ENCODE results near the gene CACNA1I.

The CACNA1I gene

DNA sequence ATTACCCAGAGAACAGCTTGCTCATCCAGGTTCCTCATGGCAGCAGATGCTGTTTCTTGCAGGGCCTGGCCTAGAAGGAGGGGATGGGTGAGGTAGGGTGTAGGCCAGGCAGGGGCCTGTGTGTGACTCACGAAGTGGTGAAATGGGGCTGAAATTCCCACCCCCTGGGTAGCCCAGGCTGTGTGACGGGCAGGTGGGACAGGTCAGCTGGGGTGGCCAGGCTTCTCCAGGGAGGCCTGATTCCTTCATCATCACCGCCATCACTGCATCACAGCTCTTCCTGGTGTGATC lies 83.2 kb downstream of the CACNA1I start:
- DNase-seq: no peak

DNA sequence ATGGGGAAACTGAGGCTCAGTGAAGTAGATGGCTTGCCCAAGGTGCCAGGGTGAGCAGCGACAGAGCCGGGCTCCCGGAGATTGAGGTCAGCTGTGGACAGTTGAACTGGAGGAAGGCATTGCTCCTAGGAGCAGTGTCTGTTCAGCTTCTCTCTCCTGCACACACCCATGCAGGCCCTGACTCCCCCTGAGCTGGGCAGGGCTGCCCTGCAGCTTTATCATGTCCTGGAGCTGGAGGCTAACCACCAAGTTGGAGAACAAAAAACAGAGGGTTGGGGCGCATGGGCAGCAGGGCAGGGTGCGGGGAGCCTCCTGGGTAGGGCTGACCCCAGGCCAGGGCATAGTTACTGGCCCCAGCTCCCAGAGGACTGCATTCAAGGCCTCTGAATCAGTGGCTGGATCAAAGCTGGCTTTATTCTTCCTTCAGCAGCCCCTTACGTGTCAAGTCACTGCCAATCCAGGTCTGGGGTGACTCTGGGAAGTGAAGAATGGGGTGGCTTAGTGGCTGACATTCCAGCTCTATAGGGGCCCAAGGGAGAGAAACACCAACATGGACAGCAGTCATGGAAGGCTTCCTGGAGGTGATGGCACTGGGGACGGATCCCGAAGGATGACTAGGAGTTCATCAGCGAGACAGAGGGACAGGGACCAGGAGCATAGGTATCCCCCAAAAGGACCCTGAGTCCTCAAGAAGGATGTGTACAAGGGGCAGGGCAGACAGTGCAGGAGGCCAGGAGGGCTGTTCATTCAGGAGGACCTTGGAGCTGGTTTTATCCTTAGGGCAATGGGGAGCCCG lies 83.8 kb downstream of the CACNA1I start:
- DNase-seq: no peak

DNA sequence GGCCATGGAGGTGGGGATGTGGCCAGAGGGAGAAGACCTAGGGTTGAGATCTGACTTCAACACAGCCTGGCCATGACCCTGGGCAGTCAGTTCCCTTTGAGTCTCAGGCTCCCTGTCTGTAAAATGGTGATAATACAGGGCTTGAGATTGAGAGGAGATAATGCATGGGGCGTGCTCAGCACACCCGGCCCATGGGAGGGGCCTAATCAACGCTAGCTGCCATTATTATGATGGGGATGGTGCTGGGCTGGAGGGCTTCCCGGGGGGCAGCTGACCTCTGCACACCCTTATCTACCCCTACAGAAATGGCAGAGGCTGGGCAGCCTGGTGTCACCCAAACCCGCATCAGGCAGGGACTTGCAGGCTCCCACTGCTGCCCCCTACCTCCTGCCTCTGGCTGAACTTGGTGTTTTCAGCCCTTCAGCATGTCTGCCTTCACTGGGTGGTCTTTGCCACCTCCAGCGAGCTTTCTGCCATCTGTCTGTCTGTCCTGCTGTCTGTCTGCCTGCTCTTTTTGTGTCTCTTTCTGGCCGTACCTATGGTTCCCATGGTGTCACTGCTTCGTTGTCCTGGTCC lies 84.5 kb downstream of the CACNA1I start:
- DNase-seq: no peak

DNA sequence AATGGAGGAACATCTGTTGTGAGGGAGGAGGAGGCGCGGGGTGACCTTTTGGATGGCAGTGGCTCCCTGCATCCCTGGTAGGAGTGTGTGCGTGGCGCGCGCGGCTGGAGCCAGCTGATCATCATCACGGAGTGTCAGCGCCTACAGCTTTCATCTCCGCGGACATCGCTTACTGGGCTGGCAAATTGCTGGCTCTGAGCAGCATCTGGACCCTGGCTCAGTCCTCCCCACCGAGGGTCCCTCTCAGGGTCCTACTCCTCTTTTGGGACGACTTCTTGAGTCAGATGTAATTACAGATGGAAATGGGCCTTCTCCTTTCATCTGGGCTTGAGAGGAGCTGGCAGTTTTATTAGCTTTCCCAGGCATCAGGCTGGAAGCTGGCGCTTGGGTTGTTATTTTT lies 85.3 kb downstream of the CACNA1I start:
- DNase-seq: no peak

DNA sequence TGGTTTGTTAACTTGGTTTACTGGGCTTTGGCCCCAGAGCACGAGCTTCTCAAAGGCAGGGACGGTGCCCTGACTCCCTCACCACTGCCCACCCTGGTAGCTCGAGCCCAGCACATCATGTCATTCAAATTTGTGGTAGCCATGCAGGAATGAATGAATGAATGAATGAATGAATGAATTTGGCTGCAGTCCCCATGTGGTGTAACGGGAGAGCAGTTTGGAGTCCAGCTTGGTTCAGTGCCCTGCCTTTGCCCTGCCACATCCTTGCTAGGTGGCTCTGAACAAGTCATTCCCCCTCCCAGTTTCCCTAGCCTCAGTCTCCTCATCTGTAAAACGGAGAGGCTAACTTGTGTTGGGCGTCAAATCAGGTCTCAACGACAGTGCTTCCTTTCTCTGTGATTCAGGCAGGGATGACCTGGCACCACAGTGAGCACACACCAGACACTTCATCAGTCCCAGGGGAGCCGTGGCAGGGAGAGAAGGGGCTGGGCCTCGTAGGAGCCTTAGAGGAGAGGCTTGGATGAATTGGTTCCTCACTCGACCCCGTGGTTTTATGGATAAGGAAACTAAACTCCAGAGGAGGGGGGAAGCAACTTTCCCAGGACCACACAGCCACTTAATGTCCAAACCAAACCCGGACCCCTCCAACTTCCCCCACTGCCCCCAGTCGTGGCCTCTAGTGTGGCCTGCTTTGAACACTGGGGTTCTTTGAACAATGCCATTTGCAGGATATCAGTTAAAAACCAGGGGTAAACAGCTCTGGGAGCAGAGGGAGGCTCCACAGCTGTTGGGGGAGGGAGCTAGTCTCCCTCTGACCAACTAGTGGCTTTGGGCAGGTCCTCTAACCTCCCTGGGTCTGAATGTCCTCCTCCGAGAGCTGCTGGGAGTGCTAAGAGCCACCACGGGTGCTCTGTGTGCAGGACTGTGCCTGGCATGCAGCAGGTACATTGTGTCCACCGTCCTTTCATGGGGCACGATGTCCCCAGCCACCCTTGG lies 86.2 kb downstream of the CACNA1I start:
- no peak for DNase-seq

DNA sequence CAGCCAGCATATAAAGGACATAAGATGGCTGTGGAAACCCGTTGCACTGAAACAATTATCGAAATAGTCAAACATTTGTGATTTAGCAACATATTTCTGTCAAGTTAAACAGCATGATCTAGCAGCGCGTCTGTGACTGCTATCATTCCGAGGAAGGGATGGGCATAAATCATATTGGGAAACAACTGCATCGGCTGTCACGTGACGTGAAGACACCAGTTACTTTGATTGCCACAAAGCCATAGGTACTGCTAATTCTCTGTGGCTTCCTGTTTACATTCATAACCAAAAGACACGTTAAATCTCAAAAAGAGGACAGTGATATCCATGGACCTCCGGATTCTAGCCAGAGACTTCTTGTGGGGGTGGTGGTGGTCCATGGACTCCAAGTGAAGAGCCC lies 87.8 kb downstream of the CACNA1I start:
- peak; percentile 20 to 65 for DNase-seq

DNA sequence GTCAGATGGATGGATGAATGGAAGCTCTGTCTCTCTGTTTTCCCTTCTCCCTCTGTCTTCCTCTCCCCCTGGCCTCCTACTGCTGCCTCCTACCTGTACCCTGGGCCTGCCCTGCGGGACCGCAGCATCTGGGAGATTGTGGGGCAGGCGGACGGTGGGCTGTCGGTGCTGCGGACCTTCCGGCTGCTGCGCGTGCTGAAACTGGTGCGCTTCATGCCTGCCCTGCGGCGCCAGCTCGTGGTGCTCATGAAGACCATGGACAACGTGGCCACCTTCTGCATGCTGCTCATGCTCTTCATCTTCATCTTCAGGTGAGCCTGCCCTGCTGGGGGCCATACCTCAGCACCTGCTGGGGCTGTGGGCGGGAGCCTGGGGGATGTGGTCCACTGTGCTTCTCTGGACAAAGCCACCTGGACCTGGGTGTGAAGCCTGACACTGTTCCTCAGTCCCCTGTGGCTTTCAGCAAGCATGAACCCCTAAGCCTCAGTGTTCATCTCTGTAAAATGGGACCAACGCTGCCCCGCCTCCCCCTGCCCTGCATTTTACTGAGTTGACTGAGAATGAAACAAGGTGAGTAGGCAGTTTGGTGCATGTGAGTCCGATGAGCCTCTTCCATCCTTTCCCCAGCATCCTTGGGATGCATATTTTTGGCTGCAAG lies 88.4 kb downstream of the CACNA1I start:
- no peak for DNase-seq

DNA sequence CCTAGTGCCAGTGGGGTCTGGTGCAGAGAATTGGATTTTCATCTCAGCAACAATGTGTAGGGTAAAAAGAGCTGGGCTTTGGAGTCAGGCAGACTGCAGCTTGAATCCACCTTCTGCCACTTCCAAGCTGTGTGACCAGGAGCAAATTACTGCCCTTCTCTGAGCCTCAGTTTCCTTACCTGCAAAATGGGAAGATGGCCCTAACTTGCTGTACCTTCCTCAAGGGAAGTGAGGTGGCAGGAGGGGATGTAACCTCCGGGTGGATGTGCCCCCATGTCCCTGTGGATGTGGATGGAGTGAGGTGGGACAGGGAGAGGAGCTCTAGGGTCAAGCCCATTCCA lies 90.9 kb downstream of the CACNA1I start:
- no peak for DNase-seq

DNA sequence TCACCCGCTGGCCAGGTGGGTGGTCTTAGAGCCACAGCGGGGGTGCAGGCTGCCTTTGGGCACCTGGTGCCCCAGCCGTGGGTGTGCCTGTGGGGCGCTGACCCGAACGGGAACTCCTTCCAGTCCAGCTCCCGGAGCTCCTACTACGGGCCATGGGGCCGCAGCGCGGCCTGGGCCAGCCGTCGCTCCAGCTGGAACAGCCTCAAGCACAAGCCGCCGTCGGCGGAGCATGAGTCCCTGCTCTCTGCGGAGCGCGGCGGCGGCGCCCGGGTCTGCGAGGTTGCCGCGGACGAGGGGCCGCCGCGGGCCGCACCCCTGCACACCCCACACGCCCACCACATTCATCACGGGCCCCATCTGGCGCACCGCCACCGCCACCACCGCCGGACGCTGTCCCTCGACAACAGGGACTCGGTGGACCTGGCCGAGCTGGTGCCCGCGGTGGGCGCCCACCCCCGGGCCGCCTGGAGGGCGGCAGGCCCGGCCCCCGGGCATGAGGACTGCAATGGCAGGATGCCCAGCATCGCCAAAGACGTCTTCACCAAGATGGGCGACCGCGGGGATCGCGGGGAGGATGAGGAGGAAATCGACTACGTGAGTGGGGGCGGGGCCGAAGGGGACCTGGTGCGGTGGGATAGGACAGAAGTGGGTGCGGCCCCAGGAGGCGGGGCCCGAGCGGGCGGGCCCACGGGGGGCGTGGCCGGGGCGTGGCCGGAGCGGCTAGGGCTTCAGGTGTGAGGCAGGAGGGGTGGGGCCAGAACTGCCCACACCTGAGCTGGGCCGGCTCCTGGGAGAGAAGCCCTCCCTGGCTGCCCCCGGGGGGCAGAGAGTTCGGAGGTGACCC lies 91.5 kb downstream of the CACNA1I start:
- DNase-seq: peak; percentile 86 to 89

DNA sequence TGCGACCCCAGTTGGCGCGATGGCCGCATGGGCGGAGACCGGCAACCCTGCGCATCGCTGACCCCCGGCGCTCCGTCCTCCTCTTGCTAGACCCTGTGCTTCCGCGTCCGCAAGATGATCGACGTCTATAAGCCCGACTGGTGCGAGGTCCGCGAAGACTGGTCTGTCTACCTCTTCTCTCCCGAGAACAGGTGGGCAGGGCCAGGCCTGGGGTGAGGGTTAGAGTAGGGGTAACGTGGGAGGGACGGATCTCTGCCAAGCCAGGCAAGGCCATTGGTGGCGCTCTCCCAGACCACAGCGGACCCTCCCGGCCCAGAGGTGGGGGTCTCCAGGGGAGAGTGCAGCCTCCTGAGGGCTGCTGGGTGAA lies 92.1 kb downstream of the CACNA1I start:
- no peak for DNase-seq

DNA sequence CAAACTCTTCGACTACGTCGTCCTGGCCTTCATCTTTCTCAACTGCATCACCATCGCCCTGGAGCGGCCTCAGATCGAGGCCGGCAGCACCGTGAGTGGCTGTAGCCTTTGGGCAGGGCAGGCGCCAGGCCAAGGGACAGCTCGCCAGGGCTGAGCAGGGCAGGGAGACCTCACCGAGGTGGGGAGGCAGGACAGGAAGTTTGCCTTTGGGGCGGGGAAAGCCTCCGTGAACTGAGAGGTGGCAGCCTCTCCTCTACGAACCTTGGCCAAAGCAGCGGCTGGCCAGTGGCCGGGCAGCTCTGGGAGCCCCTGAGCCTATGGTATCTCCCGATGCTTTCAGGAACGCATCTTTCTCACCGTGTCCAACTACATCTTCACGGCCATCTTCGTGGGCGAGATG lies 93.2 kb downstream of the CACNA1I start:
- DNase-seq: no peak

DNA sequence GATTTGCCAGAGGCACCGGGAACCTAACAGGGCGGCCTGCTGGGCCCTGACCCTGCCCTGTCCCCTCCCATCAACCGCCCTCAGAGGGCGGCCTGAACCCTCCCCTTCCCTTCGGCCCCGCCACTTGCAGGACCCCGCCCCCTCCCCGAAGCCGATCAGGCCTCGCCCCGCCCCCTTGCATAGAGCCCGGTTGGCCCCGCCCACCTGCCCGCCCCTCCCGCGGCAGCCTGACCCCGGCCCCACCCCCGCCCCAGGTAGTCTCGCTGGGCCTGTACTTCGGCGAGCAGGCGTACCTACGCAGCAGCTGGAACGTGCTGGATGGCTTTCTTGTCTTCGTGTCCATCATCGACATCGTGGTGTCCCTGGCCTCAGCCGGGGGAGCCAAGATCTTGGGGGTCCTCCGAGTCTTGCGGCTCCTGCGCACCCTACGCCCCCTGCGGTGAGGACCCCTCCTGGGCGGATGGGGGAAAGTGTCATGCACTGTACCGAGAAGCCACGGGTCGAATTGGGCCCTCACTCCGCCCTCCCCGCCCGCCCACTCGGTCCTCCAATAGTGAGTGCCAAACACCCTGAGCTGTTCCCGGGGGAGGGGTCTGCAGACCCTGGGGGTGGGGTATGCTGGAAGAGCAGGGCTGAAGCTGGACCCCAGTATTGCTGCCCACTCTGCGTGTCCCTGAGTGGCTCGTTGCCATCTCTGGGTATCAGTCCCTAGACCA lies 94.1 kb downstream of the CACNA1I start:
- DNase-seq: peak; percentile 23 to 44

DNA sequence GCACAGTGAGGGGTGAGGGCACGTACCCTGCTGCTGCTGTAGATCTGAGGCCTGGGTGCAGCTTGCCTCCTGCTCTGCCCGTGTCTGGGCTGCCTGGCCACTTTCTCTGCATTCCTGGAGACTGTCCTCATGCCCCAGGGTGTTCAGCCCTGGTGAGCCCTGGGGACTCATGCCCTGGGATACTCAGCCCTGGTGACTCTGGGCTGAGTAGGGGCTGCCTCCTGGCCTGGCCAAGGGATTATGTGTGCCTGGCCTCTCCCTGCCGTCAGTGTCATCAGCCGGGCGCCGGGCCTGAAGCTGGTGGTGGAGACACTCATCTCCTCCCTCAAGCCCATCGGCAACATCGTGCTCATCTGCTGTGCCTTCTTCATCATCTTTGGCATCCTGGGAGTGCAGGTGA lies 94.7 kb downstream of the CACNA1I start:
- no peak for DNase-seq

DNA sequence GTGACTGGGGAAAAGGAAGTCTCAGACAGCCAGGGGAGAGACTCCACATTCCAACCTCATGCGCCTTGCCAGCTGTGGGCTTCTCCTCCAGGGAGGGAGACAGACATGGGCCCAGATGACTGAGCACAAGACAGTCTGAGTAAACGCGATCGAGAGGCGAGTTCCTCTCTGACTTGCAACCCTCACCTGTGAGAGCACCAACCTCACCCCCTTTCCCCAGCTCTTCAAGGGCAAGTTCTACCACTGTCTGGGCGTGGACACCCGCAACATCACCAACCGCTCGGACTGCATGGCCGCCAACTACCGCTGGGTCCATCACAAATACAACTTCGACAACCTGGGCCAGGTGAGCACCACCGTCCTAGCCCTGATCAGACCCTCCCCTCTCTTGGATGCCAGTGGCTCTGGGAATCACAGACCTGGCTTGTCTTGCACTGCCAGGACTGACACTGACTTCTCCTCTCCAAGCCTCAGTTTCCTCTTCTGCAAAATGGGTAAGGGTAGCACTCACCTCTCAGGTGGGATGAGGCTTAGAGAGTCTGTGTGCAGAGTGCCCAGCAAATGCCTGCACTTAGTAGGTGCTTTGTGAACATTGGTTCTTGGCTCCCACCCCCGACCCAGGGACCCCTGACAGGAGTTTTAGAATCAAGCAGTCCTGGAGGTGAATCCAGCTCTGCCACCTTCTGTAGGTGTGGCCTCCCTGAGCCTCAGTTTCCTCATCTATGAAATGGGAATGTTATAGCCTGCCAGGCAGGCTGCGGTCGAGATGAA lies 95.3 kb downstream of the CACNA1I start:
- no peak for DNase-seq

DNA sequence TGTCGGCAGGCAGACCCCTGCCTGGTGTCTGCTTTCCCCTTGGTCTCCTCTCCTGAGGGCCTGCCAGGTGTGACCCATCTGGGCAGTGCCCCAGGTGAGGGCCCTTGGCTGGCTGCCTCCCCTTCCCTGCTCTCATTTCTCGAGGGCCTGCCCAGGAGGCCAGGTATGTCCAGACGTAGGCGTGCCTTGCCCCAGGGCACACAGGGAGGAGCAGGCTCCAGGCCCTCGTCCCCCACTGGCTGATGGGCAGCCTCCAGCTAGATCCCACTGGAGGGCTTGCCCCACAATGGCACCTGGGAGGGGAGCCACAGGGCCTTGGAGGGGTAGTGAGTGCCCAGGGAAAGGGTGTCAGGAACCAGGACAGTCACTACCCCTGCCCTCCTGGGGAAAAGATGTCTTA lies 95.9 kb downstream of the CACNA1I start:
- DNase-seq: no peak

DNA sequence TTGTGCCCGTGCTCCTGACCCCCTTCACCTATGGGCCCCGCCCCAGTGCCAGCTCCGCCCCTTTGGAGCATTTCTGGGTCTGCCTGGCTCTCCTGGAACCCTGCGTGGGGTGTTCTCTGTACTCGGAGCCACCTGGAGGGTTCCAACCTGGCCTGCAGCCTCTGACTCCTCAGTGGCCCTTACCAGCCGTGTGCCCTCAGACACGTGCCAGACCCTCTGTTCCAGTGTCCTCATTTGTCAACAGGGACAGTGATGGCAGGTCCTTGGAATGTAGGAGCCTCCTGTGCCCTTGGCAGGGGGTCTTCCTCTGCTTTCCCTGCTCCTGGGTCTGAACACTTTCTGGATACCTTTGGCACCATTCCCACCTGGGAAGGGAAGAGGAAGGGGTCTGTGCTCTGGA lies 96.4 kb downstream of the CACNA1I start:
- DNase-seq: no peak

DNA sequence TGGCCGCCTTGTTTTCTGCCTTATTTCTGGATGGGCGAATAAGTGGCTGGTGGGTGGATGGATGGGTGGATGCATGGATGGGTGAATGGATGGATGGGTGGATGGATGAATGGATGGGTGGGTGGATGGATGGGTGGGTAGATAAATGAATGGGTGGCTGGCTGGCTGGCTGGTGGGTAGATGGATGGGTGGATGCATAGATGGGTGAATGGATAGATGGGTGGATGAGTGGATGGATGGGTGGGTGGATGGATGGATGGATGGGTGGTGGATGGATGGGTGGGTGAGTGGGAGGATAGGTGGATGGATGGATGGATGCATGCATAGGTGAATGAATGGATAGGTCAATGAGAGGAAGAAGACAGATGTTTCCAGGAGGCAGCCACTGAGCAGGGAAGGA lies 98.9 kb downstream of the CACNA1I start:
- no peak for DNase-seq

DNA sequence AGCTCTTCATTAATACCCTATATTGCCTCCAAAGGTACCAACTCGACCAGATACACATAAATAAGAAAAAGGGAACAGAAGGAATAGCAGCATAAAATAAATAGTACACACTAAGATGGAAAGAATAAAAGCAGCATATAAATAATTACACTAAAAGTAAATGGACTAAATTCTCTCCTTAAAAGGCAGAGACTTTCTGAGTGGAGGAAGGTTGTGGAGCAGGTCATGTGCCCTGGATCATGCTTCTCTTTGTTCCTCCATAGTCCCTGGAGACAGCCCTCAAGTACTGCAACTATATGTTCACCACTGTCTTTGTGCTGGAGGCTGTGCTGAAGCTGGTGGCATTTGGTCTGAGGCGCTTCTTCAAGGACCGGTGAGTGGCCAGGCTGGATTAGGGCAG lies 101.4 kb downstream of the CACNA1I start:
- DNase-seq: no peak

DNA sequence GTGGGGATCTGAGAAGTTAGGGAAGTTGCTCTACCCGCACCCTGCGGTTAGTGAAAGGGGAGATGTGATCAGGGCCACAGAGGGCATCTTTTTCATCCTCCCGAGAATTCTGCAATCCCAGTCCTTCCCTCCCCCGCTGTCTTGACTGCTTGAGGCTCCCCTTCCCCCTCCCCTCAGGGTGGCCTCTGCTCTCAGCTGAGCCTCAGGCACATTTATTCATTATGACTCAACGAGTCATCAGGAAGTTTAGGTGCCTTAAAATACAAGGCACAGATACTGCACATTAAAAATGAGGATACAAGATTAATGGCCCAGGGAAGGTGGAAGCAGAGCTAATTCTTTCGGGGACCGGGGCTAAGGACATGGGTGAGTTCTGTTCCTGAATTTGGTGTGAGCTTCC lies 104.0 kb downstream of the CACNA1I start:
- no peak for DNase-seq

DNA sequence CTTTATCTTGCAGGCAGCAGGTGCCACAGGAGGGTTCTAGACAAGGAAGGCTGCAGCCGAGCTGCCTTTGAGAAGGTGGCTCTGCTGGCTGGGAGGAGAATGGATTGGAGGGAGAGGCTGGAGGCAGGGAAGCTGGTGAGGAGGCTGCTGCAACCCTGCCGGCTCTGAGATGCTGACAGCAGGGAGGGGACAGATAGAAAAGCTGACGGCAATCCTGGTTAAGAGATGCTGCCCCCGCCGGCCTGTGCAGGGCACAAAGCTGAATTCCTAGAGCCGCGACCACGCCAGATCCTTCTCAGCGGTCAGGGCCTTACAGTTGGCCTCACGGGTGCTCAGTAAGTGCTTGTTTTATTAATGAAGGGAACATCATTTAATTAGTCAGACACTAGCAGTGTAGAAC lies 105.4 kb downstream of the CACNA1I start:
- DNase-seq: no peak

DNA sequence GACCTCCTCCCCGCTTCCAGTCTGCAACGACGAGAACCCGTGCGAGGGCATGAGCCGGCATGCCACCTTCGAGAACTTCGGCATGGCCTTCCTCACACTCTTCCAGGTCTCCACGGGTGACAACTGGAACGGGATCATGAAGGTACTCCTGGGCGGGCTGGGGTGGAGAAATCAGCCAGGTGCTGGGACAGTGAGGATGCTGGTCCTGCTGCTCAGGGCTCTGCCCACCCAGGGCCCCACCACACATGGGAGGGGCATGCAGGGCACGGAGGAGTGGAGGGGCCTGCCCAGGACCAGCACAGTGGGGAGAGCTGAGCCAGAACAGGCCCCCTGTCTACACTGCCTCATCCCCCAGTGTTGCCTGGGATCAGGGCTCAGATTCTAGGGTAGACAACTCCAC lies 107.4 kb downstream of the CACNA1I start:
- DNase-seq: no peak
